NCI-H2196 treated with DMSO at 0.1 percent for 48 hours (cell line): ENCODE measurements around the gene BOD1L1.
"Not testable (repeated sequence)": the region's sequence is repeated elsewhere in the genome, so short reads cannot be mapped to it uniquely, and the experiment has no call there.

ENCODE experiments used
- DNase-seq: peaks from one replicate; lab custom pipeline; 2025; ENCODE audit not compliant: unreplicated experiment; lab: John Stamatoyannopoulos, UW

Gene BOD1L1

GRCh38 chr4:13560111-13560510 is 67.4 kb downstream of the BOD1L1 start:
- not testable (repeated sequence) for DNase-seq

GRCh38 chr4:13559413-13559812 is 68.1 kb downstream of the BOD1L1 start:
- no peak for DNase-seq

GRCh38 chr4:13558881-13559280 is 68.6 kb downstream of the BOD1L1 start:
- no peak for DNase-seq

GRCh38 chr4:13555325-13555724 is 72.2 kb downstream of the BOD1L1 start:
- DNase-seq, result no peak

- no peak for DNase-seq
These were observed 74.4 kb downstream of the BOD1L1 start for GRCh38 chr4:13553081-13553480.

GRCh38 chr4:13548984-13549546 is 78.5 kb downstream of the BOD1L1 start:
- DNase-seq, result peak; percentile 59

- DNase-seq, result peak; percentile 34
These were observed 79.2 kb downstream of the BOD1L1 start for GRCh38 chr4:13548059-13548983.

- DNase-seq, result peak; percentile 42
These were observed 80.0 kb downstream of the BOD1L1 start for GRCh38 chr4:13547485-13548041.

GRCh38 chr4:13546941-13547484 is 80.5 kb downstream of the BOD1L1 start:
- DNase-seq, result no peak

GRCh38 chr4:13546142-13546940 is 81.2 kb downstream of the BOD1L1 start:
- DNase-seq, result no peak

GRCh38 chr4:13545394-13545808 is 82.1 kb downstream of the BOD1L1 start:
- no peak for DNase-seq

- peak; percentile 67 for DNase-seq
These were observed 82.7 kb downstream of the BOD1L1 start for GRCh38 chr4:13544606-13545393.

- DNase-seq, result no peak
These were observed 83.5 kb downstream of the BOD1L1 start, which contains the start of gene NKX3-2 for GRCh38 chr4:13543839-13544605. NKX3-2 (minus strand) TSS chr4:13544508; CDS start chr4:13544414, 94 bp downstream.

GRCh38 chr4:13543032-13543838 is 84.3 kb downstream of the BOD1L1 start:
- DNase-seq, result no peak

GRCh38 chr4:13542577-13543031 is 84.9 kb downstream of the BOD1L1 start:
- DNase-seq, result no peak

- DNase-seq, result no peak
These were observed 85.6 kb downstream of the BOD1L1 start for GRCh38 chr4:13541720-13542576.

- no peak for DNase-seq
These were observed 86.3 kb downstream of the BOD1L1 start for GRCh38 chr4:13541176-13541604.
